HepG2 (cell line): ENCODE results near the gene TTC23. TPM values are rescaled to one million over a fixed set of nuclear protein-coding genes. Genes with fewer than 3 reads are reported as not detected.

ENCODE experiments used
- ATAC-seq: fragments of 200-7000 bp; cut with Tn5 transposase; 3 replicates; pipeline ENCODE4 v1.9.1; 2020; ENCODE audit warnings: mild to moderate bottlenecking, moderate library complexity
- BruUV-seq: library from RNA; stranded (reverse); fragments of 400-500 nt; replicated peaks from 2 replicates; lab custom pipeline; 2021; lab: Mats Ljungman, UMichigan
- CTCF ChIA-PET: fragments of 300-600 bp; formaldehyde crosslinking; extraction: SDS; loops from one replicate; lab custom pipeline; 2021; ENCODE audit warnings: low total read pairs, inconsistent platforms, low intra/inter-chr PET ratio; lab: Yijun Ruan, JAX
- POLR2A ChIA-PET: fragments of 350-600 bp; sonication (Branson Sonifier 250); formaldehyde crosslinking; loops from one replicate; lab custom pipeline; 2020; ENCODE audit warnings: antibody characterized with exemption, inconsistent platforms; lab: Yijun Ruan, JAX
- DNase-seq: peaks from one replicate; pipeline ENCODE4 v3.0.0-alpha.2; 2015; ENCODE audit warnings: low spot score
- FAIRE-seq: peaks from 3 replicates; lab custom pipeline; 2011; peaks lifted over from hg19 to GRCh38; lab: Jason Lieb, UNC
- H2AFZ ChIP-seq: one replicate; pipeline ENCODE4 v1.6.1; 2011; ENCODE audit warnings: low read length, inconsistent platforms
- H3K27ac ChIP-seq: fragments of 300-600 bp; 3 replicates; pipeline ENCODE4 v1.8.0; 2011; ENCODE audit warnings: mixed run types, mild to moderate bottlenecking, mixed read lengths, low read length, inconsistent platforms; ENCODE audit not compliant: insufficient read depth; ENCODE audit errors: extremely low read length
- H3K27me3 ChIP-seq, 2 experiments: fragments of 200-600 bp in 1 of 2; 2 replicates in 1 of 2; 3 replicates in 1 of 2; pipeline versions ENCODE4 v1.6.0 to v1.8.0; 2011; ENCODE audit warnings: low read length in 2 of 2, mild to moderate bottlenecking in 2 of 2, moderate library complexity in 2 of 2, inconsistent platforms in 1 of 2; ENCODE audit not compliant: insufficient read depth in 2 of 2, control insufficient read depth in 1 of 2
- H3K36me3 ChIP-seq, 2 experiments: fragments of 200-600 bp in 1 of 2; replicated peaks in 1 of 2; 2 replicates in 1 of 2; 3 replicates in 1 of 2; pipeline versions ENCODE4 v1.5.1 to v1.8.0; 2011; ENCODE audit warnings: low read length in 2 of 2, inconsistent platforms in 1 of 2; ENCODE audit not compliant: insufficient read depth in 2 of 2, control insufficient read depth in 1 of 2
- H3K4me1 ChIP-seq: 2 replicates; pipeline ENCODE4 v1.5.1; 2012; ENCODE audit warnings: low read length, inconsistent platforms; ENCODE audit not compliant: insufficient read depth
- H3K4me2 ChIP-seq: 2 replicates; pipeline ENCODE4 v1.6.0; 2011; ENCODE audit warnings: low read depth, low read length, inconsistent platforms
- H3K4me3 ChIP-seq, 3 experiments: fragments of 200-600 bp in 1 of 3; sonication (generic), shearing (Covaris generic) in 1 of 3; replicated peaks in 1 of 3; 2 replicates each; pipeline ENCODE4 v1.5.1; 2011 to 2016; ENCODE audit warnings: low read length in 3 of 3, inconsistent platforms in 2 of 3, low read depth in 2 of 3, mild to moderate bottlenecking in 2 of 3, control low read depth in 1 of 3, mixed read lengths in 1 of 3; ENCODE audit not compliant: insufficient read depth in 1 of 3
- H3K79me2 ChIP-seq: one replicate; pipeline ENCODE4 v1.6.1; 2011; ENCODE audit warnings: low read length, inconsistent platforms; ENCODE audit not compliant: insufficient read depth
- H3K9ac ChIP-seq: 2 replicates; pipeline ENCODE4 v1.6.0; 2011; ENCODE audit warnings: mild to moderate bottlenecking, low read depth, low read length, inconsistent platforms; ENCODE audit not compliant: insufficient read depth
- H3K9me3 ChIP-seq: 2 replicates; pipeline ENCODE4 v1.5.1; 2012; ENCODE audit warnings: mild to moderate bottlenecking, low read length
- H4K20me1 ChIP-seq: 2 replicates; pipeline ENCODE4 v1.6.0; 2011; ENCODE audit warnings: inconsistent platforms, mild to moderate bottlenecking, low read length, moderate library complexity; ENCODE audit not compliant: insufficient read depth
- GLI4 ChIP-seq: sonication (generic); formaldehyde crosslinking; IDR thresholded peaks from 2 replicates; pipeline ENCODE4 v1.5.1; 2020; ENCODE audit warnings: missing genetic modification reagents, mild to moderate bottlenecking, moderate library complexity, borderline replicate concordance
- HNRNPLL ChIP-seq: fragments of 200-400 bp; formaldehyde crosslinking; IDR thresholded peaks from 2 replicates; pipeline ENCODE4 v1.6.1; 2017; ENCODE audit warnings: mild to moderate bottlenecking, low read depth, low read length; ENCODE audit not compliant: poor library complexity, severe bottlenecking
- TRIM24 ChIP-seq: sonication (generic); formaldehyde crosslinking; IDR thresholded peaks from 2 replicates; pipeline ENCODE4 v1.8.0; 2022; ENCODE audit warnings: mild to moderate bottlenecking, missing genetic modification reagents
- ZBTB42 ChIP-seq: sonication (generic); formaldehyde crosslinking; IDR thresholded peaks from 2 replicates; pipeline ENCODE4 v1.5.0; 2020; ENCODE audit warnings: mild to moderate bottlenecking, missing genetic modification reagents
- ZNF101 ChIP-seq: sonication (generic); formaldehyde crosslinking; IDR thresholded peaks from 2 replicates; pipeline ENCODE4 v1.4.0; 2020; ENCODE audit warnings: mild to moderate bottlenecking, low read depth, missing genetic modification reagents, borderline replicate concordance
- ZNF331 ChIP-seq: sonication (generic); formaldehyde crosslinking; IDR thresholded peaks from 2 replicates; pipeline ENCODE4 v1.4.0; 2020; ENCODE audit warnings: missing genetic modification reagents
- ZNF547 ChIP-seq: sonication (generic); formaldehyde crosslinking; IDR thresholded peaks from 2 replicates; pipeline ENCODE4 v1.5.1; 2020; ENCODE audit warnings: mild to moderate bottlenecking, missing genetic modification reagents
- ZNF792 ChIP-seq: IDR thresholded peaks from 2 replicates; pipeline ENCODE4 v1.6.1; 2016
- WGBS: methylation state at CpG from one replicate; pipeline ENCODE4 v1.1.6; 2017; ENCODE audit warnings: low lambda C conversion rate; 5-methylcytosine and 5-hydroxymethylcytosine counted together
- in situ Hi-C: cut with HindIII; loops from 2 replicates; pipeline ENCODE4 v1.10.0; 2017; ENCODE audit warnings: low pct_unique_long_range_greater_than_20kb; ENCODE audit not compliant: extremely low pct_ligation_motif_present
- intact Hi-C: fragments of 100-400 bp; cut with micrococcal nuclease; formaldehyde crosslinking; loops from one replicate; pipeline ENCODE4 v1.10.0; 2022; ENCODE audit not compliant: unreplicated experiment
- polyA plus RNA-seq, 8 experiments: library from polyadenylated mRNA; depleted of rRNA in 3 of 8; stranded (reverse) in 7 of 8; unstranded in 1 of 8; fragments of >200 nt; fragmentation: Illumina TruSeq in 4 of 8; extraction: Trizol in 4 of 8; gene quantifications; 2 replicates each; pipeline versions ENCODE4 v1.2.1 to v1.2.3, GENCODE V29; 2011 to 2016; ENCODE audit warnings: low read depth in 4 of 8, missing spikeins in 1 of 8, mixed read lengths in 1 of 8; ENCODE audit not compliant: insufficient read depth in 1 of 8
- total RNA-seq, 5 experiments: library from RNA; depleted of rRNA; stranded (reverse); fragments of >200 nt; fragmentation: Illumina TruSeq; extraction: Trizol; gene quantifications; 2 replicates each; pipeline ENCODE4 v1.2.3, GENCODE V29; 2016; ENCODE audit warnings: low read depth in 1 of 5
- TF ChIP-seq, protein P1 (sequence below): sonication (generic); formaldehyde crosslinking; IDR thresholded peaks from 2 replicates; pipeline ENCODE4 v1.4.0; 2020; ENCODE audit warnings: missing genetic modification reagents, borderline replicate concordance
- TF ChIP-seq, protein P2 (sequence below): sonication (generic); formaldehyde crosslinking; IDR thresholded peaks from 2 replicates; pipeline ENCODE4 v1.4.0; 2020; ENCODE audit warnings: missing genetic modification reagents
- TF ChIP-seq, protein P3 (sequence below): sonication (generic); formaldehyde crosslinking; IDR thresholded peaks from one replicate; pipeline ENCODE4 v1.5.1; 2020; ENCODE audit warnings: mild to moderate bottlenecking, missing genetic modification reagents; ENCODE audit errors: not compliant biosample characterization

The TTC23 gene
- total and polyA plus RNA-seq, 2 of the 13 experiments (the other 11 are each of a cell fraction or from before 2014, with no cell fraction given) = 1.6 to 11.7 TPM

DNA sequence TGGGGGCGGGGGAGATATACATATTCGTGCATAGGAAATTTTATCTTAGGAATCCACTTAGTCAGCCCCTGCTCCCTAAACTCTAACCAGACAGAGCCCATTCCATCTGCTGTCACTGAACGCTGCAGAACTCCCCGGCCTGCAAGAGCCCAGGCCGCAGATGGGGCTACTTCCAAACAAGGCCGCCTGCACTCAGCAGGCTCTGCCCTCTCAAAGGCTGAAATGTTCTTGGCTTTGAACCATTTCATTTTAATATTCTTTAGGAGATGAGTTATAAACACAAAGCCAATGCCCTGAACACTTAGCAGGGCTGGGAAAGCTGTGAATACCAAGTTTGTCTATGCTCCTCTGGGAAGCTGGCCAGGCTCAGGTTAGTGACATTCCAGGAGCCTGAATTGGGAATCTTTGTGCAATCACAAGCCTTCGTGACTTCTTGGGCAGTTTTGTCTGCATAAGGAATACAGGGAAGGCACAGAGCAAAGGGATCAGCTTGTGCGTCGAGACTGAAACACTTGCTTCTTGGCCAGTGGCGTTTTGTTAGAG is 79.5 kb downstream of the TTC23 start:
- ChIA-PET POLR2A (no interaction called here), CTCF (no interaction called here)
- peaks cover 12% of the 10 kb centered on the region for H3K4me1 ChIP-seq
- no peak for ATAC-seq
- H3K9me3 ChIP-seq = no peaks in the 10 kb centered on the region
- intact Hi-C loops = no loop called here
- no peak overlapping the region for H2AFZ ChIP-seq
- H3K9ac ChIP-seq = no peak overlapping the region
- H3K27me3 ChIP-seq = no peaks in the 10 kb centered on the region
- no peak overlapping the region for H3K4me3 ChIP-seq
- BruUV-seq = no TSS peak
- WGBS = 84% methylated on average over 9 of the region's 10 CpGs
- no peak for DNase-seq
- no peak overlapping the region for H3K4me2 ChIP-seq
- FAIRE-seq = no peak
- H3K36me3 ChIP-seq = peaks cover 1 to 10% of the 10 kb centered on the region in 2 experiments; a peak in 2 of 5 replicates
- no peaks in the 10 kb centered on the region for H3K79me2 ChIP-seq
- no peak overlapping the region for H3K27ac ChIP-seq
- H4K20me1 ChIP-seq = no peaks in the 10 kb centered on the region
- in situ Hi-C loops = no loop called here
- no peak for TF ChIP-seq TRIM24 (CRISPR knock-in tag)
- no peak for TF ChIP-seq ZBTB42 (CRISPR knock-in tag)
- TF ChIP-seq, protein P1, sequence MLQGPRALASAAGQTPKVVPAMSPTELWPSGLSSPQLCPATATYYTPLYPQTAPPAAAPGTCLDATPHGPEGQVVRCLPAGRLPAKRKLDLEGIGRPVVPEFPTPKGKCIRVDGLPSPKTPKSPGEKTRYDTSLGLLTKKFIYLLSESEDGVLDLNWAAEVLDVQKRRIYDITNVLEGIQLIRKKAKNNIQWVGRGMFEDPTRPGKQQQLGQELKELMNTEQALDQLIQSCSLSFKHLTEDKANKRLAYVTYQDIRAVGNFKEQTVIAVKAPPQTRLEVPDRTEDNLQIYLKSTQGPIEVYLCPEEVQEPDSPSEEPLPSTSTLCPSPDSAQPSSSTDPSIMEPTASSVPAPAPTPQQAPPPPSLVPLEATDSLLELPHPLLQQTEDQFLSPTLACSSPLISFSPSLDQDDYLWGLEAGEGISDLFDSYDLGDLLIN (CRISPR knock-in tag) = no peak
- no peak for TF ChIP-seq ZNF792 (CRISPR knock-in tag)
- no peak for TF ChIP-seq ZNF331 (CRISPR knock-in tag)
- TF ChIP-seq, protein P2, sequence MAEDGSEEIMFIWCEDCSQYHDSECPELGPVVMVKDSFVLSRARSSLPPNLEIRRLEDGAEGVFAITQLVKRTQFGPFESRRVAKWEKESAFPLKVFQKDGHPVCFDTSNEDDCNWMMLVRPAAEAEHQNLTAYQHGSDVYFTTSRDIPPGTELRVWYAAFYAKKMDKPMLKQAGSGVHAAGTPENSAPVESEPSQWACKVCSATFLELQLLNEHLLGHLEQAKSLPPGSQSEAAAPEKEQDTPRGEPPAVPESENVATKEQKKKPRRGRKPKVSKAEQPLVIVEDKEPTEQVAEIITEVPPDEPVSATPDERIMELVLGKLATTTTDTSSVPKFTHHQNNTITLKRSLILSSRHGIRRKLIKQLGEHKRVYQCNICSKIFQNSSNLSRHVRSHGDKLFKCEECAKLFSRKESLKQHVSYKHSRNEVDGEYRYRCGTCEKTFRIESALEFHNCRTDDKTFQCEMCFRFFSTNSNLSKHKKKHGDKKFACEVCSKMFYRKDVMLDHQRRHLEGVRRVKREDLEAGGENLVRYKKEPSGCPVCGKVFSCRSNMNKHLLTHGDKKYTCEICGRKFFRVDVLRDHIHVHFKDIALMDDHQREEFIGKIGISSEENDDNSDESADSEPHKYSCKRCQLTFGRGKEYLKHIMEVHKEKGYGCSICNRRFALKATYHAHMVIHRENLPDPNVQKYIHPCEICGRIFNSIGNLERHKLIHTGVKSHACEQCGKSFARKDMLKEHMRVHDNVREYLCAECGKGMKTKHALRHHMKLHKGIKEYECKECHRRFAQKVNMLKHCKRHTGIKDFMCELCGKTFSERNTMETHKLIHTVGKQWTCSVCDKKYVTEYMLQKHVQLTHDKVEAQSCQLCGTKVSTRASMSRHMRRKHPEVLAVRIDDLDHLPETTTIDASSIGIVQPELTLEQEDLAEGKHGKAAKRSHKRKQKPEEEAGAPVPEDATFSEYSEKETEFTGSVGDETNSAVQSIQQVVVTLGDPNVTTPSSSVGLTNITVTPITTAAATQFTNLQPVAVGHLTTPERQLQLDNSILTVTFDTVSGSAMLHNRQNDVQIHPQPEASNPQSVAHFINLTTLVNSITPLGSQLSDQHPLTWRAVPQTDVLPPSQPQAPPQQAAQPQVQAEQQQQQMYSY (CRISPR knock-in tag) = no peak
- TF ChIP-seq HNRNPLL = no peak
- TF ChIP-seq, protein P3, sequence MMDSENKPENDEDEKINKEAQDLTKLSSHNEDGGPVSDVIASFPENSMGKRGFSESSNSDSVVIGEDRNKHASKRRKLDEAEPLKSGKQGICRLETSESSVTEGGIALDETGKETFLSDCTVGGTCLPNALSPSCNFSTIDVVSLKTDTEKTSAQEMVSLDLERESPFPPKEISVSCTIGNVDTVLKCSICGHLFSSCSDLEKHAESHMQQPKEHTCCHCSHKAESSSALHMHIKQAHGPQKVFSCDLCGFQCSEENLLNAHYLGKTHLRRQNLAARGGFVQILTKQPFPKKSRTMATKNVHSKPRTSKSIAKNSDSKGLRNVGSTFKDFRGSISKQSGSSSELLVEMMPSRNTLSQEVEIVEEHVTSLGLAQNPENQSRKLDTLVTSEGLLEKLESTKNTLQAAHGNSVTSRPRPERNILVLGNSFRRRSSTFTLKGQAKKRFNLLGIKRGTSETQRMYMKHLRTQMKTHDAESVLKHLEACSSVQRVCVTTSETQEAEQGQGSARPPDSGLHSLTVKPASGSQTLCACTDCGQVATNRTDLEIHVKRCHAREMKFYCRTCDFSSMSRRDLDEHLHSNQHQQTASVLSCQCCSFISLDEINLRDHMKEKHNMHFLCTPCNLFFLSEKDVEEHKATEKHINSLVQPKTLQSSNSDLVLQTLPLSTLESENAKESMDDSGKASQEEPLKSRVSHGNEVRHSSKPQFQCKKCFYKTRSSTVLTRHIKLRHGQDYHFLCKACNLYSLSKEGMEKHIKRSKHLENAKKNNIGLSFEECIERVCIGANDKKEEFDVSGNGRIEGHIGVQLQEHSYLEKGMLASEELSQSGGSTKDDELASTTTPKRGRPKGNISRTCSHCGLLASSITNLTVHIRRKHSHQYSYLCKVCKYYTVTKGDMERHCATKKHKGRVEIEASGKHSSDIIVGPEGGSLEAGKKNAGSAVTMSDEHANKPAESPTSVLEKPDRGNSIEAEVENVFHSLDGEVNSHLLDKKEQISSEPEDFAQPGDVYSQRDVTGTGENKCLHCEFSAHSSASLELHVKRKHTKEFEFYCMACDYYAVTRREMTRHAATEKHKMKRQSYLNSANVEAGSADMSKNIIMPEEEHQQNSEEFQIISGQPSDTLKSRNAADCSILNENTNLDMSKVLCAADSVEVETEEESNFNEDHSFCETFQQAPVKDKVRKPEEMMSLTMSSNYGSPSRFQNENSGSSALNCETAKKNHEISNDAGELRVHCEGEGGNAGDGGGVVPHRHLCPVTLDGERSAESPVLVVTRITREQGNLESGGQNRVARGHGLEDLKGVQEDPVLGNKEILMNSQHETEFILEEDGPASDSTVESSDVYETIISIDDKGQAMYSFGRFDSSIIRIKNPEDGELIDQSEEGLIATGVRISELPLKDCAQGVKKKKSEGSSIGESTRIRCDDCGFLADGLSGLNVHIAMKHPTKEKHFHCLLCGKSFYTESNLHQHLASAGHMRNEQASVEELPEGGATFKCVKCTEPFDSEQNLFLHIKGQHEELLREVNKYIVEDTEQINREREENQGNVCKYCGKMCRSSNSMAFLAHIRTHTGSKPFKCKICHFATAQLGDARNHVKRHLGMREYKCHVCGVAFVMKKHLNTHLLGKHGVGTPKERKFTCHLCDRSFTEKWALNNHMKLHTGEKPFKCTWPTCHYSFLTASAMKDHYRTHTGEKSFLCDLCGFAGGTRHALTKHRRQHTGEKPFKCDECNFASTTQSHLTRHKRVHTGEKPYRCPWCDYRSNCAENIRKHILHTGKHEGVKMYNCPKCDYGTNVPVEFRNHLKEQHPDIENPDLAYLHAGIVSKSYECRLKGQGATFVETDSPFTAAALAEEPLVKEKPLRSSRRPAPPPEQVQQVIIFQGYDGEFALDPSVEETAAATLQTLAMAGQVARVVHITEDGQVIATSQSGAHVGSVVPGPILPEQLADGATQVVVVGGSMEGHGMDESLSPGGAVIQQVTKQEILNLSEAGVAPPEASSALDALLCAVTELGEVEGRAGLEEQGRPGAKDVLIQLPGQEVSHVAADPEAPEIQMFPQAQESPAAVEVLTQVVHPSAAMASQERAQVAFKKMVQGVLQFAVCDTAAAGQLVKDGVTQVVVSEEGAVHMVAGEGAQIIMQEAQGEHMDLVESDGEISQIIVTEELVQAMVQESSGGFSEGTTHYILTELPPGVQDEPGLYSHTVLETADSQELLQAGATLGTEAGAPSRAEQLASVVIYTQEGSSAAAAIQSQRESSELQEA (CRISPR knock-in tag) = no peak
- no peak for TF ChIP-seq ZNF101 (CRISPR knock-in tag)
- TF ChIP-seq GLI4 (CRISPR knock-in tag) = no peak
- TF ChIP-seq ZNF547 (CRISPR knock-in tag) = no peak
